DMS153 treated with DMSO at 0.1 percent for 48 hours (cell line): ENCODE data around the gene AAMP.

Source experiments
- DNase-seq: peaks from one replicate; lab custom pipeline; 2025; ENCODE audit not compliant: unreplicated experiment; lab: John Stamatoyannopoulos, UW

The AAMP gene

GRCh38 chr2:218294430-218295022 lies 24.6 kb upstream of the AAMP start:
- DNase-seq: no peak

DNA sequence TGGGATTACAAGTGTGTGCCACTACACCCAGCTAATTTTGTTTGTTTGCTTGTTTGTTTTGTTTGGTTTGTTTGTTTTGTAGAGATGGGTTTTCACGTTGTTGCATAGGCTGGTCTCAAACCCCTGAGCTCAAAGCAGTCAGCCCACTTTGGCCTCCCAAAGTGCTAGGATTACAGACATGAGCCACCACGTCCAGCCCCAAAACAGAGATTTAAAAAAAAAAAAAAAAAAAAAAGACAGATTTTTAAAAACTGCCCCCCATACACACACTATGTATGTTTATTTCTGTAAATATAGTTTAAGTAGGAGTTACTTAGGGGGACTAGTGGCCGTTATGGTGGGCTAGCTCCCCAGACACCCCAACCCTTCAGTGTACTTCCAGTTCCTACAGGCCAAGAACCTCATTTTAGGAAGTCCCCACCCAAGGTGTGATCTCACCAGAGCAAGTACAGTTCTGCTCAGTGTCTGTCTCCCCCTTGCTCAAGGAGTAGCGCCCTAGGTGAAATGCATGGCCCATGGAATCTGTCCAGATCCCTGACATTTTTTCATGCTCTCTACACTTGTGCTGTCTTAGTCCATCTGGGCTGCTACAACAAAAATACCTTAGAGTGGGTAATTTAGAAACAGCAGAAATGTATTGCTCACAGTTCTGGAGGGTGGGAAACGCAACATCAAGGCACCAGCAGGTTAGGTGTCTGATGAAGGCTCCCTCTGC lies 23.9 kb upstream of the AAMP start:
- DNase-seq: no peak

DNA sequence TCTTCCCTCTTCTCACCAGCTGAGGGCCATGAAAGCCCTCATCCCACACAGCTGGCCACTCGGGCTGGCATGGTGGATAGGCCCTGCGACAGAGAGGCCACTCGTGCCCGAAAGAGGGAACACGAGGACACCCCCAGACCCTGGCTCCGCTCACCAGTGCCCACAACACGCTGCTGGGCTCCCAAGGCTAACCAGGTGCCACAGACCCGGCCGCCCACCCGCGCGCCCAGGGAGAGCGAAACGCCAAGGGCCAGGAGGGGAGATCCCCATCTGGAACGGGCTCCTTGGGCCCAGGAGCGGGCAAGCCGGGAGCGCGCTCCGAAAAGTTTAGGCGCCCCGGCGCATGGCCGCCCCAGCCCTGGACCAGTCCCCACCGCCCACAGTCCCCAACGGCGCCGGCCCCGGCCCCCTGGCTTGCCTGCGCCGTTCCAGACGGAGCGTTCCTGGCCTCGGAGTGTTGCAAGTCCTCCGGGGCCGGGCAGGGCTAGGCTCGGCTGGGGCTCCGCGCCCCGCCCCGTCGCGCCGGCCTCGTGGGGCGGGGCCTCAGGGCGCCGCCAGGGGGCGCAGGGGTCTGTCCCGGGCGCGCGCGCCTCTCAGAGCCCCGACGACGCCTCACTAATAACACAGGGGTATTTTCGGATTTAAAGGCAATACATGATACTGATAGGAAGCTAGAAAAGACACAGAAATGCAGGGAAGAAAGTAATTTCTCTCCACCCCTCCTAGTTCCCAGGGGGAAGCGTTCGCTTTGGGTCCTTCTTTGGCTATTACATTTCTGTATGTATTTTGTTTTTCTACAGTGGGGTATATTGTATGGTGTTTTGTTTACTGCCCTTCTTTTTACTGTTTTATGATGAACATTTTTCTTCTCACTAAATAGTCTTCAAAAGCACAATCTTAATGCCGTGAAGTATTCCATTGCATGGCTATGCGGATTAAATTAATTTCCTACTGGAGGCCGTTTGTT lies 22.4 kb upstream of the AAMP start, which contains the start of gene TMBIM1:
TSS of gene TMBIM1 (minus strand) at position 456 of the 967 bp plus-strand sequence. CDS start 10,362 bp downstream, outside the sequence.
- no peak for DNase-seq

GRCh38 chr2:218291318-218292047 lies 21.5 kb upstream of the AAMP start:
- DNase-seq: no peak

DNA sequence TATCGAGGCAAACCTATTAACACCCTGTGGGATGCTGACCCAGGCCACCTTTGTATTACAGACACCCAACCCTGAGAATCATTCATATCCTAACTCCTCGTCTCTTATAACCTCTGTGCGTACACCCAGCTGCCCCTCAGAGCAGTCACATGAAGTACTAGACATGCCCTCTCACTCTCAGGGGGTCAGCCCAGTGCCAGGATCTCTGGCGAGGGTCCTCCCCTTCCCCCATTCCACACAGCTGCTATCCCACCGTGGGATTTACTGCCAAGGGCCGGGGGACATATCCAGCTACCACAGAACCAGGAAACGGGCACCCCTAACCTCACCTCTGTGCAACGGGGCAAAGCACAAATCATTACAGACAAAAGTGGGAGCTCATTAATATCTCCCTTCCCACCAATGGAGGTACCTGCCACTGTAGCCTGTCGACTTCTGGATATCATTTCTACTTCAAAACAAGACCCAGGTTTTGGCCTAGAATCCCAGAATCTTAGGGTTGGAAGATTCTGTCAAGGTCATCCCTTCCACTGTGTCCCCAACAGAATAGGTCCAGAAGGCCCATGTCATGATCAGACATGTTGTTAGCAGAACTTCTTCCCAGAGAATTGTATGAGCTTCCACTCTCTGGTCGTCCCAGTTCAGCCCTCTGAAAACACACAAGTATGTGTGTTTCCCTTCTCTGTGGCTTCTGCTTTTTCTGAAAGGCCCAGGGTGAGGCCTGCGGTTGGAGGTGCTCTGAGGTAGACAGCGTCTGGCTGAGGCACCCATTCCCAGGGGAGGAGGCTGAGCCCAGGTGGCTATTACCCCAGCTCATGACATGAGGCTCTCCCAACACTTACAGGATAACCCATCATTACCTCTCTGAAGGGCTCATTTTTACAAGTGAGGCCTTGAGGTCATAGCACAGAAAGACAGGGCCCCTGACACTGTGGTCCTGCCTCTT lies 20.7 kb upstream of the AAMP start:
- DNase-seq: no peak

DNA sequence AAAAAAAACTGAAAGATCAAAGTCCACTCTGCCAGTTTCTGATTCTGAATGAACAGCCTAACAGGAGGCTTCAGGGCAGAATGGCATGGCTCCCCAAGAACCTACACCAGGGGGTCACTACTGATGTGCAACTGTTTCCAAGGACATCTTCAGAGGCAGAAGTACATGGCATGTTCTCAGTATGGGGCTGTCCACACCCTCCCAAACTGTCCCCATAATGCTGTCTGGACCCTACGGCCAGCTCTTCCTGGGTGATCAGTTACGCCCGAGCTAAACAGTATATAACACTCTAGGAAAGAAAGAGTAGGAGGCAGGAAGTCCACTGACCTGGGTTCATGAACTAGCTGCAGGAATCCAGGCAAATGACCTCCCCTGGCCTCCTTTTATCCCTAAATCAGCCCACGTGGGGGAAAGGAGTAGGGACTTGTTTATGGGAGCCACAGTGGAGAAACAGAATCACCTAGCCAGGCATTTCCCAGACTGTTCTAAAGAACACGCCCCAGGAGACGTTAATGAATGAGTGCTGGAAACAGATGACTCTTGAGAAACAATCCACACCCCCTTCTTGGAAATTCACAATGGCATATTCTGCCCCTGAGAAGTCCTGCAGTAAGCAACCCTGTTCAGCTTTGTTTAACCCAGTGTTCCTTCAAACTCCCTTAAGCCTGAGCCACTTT lies 19.8 kb upstream of the AAMP start:
- no peak for DNase-seq

DNA sequence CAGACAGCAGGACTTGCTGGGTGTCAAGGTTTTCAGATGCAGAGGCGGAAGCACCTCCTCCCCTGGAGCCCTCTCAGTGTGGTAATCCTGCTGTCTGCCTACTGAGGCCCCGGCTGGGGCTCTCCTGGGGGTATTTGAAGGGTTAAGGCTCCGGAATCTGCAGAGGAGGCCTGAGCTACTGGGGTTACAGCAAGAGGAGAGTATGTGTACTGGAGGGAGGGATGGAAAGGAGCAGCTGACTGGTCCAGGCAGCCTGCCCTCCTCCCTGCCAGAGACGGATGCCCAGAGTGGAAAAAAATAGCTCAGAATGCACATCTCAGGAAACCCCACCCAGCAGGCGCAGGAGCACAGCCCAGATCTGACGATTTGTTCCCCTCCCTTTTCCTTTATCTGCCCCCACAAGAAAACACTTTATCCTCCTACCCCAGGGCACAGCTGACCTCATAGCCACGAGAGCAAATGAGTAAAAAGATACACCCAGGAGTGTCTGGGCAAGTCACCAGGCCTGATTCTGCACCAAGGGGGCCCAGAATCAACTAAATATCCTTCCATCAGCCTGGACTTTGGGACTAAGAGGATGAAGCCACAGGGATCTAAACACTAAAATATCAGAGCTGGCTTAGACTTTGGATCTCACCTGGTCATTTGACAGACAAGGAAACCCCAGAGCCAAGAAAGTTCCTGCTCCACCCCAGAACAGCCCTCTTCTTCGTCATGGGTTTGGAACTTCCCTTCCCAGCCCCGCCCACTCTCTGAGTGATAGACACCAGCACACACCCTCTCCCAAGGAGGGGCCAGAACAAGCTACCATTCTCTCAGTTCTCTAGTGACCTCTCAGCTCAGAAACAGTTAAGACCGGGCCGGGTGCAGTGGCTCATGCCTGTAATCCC lies 16.9 kb upstream of the AAMP start:
- no peak for DNase-seq

DNA sequence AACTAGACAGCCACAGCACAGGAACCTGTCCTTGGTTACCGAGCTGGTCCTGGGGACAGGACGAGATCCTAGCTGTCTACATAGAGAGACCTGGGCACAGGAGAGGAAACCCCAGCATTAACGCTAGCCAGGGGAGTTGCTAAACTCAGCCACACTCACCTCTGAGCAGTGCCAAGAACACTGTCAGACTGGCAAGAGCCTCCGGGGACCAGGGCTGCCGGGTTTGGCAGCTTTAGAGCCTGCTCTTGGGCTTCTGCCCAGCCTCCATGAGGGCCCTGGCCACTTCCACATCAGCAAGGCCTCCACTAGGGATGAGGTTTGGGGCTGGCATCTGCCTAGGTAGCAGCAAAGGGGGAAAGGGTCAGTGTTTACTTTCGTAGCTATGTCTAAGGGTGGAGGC lies 15.7 kb upstream of the AAMP start:
- DNase-seq: no peak

- DNase-seq: no peak
Observed at GRCh38 chr2:218284106-218284811, 14.3 kb upstream of the AAMP start.

- no peak for DNase-seq
Observed at GRCh38 chr2:218282173-218282991, 12.4 kb upstream of the AAMP start.

- DNase-seq: no peak
Observed at GRCh38 chr2:218281449-218281848, 11.5 kb upstream of the AAMP start.

GRCh38 chr2:218280260-218280870 lies 10.4 kb upstream of the AAMP start:
- DNase-seq: no peak

GRCh38 chr2:218278531-218279360 lies 8.8 kb upstream of the AAMP start:
- DNase-seq: no peak

- no peak for DNase-seq
Observed at GRCh38 chr2:218277921-218278320, 8.0 kb upstream of the AAMP start.

GRCh38 chr2:218276986-218277755 lies 7.2 kb upstream of the AAMP start:
- no peak for DNase-seq
